ENCODE data around the gene CFAP100. TPM values are rescaled to one million over a fixed set of nuclear protein-coding genes. Genes with fewer than 3 reads are reported as not detected.

The CFAP100 gene
- total RNA-seq, 1 donor from 2014 or later, result not detected

DNA sequence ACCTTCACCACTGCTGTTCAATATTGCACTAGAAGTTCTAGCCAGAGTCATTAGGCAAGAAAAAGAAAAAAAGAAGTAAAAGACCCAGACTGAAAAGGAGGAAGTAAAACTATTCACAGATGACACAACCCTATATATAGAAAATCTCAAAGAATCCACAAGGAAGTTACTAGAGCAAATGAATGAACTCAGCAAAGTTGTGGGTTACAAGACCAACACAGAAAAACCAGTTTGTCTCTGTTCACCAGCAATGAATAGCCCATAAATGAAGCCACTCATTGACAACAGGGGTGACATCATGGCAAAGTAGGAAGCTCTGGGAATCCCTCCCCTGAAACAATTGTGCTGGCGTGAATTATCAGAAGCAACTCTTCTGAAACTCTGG lies 4.6 kb downstream of the CFAP100 start:
- no peak overlapping the region for H3K4me3 Mint-ChIP-seq (ENCODE audit: unreplicated experiment)
- no peak overlapping the region for H3K27ac Mint-ChIP-seq (ENCODE audit: unreplicated experiment)
- no peaks in the 10 kb centered on the region for H3K9me3 Mint-ChIP-seq (ENCODE audit: unreplicated experiment)
- H3K4me1 Mint-ChIP-seq (ENCODE audit: unreplicated experiment), result no peaks in the 10 kb centered on the region
- TF ChIP-seq, protein P1, sequence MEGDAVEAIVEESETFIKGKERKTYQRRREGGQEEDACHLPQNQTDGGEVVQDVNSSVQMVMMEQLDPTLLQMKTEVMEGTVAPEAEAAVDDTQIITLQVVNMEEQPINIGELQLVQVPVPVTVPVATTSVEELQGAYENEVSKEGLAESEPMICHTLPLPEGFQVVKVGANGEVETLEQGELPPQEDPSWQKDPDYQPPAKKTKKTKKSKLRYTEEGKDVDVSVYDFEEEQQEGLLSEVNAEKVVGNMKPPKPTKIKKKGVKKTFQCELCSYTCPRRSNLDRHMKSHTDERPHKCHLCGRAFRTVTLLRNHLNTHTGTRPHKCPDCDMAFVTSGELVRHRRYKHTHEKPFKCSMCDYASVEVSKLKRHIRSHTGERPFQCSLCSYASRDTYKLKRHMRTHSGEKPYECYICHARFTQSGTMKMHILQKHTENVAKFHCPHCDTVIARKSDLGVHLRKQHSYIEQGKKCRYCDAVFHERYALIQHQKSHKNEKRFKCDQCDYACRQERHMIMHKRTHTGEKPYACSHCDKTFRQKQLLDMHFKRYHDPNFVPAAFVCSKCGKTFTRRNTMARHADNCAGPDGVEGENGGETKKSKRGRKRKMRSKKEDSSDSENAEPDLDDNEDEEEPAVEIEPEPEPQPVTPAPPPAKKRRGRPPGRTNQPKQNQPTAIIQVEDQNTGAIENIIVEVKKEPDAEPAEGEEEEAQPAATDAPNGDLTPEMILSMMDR (IDR thresholded peaks at IDR 0.05; ENCODE audit: unreplicated experiment), result no peak
- H3K27me3 Mint-ChIP-seq (ENCODE audit: unreplicated experiment), result peaks cover 3% of the 10 kb centered on the region
- DNase-seq (ENCODE audit: low spot score), result no peak
- H3K36me3 Mint-ChIP-seq (ENCODE audit: low read depth, unreplicated experiment), result no peaks in the 10 kb centered on the region

DNA sequence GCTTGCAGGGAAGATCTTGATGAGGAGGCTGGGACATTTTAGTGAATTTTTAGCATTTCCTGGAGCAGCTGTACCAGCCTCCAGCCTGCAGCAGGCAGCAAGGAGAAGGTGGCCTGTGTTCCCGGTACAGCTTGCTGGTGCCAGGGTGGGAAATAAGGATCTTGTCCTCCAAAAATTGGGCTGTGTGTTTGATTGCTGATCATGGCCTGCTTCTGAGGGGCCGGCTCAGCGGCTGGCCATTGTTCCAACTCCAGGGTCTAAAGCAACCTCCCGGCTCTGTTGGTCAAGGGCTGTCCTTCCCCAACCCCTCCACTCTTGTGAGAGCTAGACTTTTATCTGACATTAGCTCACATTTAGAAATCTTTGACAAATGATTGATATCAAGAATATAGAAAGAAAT lies 5.0 kb downstream of the CFAP100 start:
- TF ChIP-seq, protein P1 (IDR thresholded peaks at IDR 0.05; ENCODE audit: unreplicated experiment), result no peak
- H3K36me3 Mint-ChIP-seq (ENCODE audit: low read depth, unreplicated experiment), result no peaks in the 10 kb centered on the region
- peaks cover 3% of the 10 kb centered on the region for H3K27me3 Mint-ChIP-seq (ENCODE audit: unreplicated experiment)
- no peak overlapping the region for H3K4me3 Mint-ChIP-seq (ENCODE audit: unreplicated experiment)
- no peak for DNase-seq (ENCODE audit: low spot score)
- H3K27ac Mint-ChIP-seq (ENCODE audit: unreplicated experiment), result no peak overlapping the region
- no peaks in the 10 kb centered on the region for H3K4me1 Mint-ChIP-seq (ENCODE audit: unreplicated experiment)
- no peaks in the 10 kb centered on the region for H3K9me3 Mint-ChIP-seq (ENCODE audit: unreplicated experiment)

DNA sequence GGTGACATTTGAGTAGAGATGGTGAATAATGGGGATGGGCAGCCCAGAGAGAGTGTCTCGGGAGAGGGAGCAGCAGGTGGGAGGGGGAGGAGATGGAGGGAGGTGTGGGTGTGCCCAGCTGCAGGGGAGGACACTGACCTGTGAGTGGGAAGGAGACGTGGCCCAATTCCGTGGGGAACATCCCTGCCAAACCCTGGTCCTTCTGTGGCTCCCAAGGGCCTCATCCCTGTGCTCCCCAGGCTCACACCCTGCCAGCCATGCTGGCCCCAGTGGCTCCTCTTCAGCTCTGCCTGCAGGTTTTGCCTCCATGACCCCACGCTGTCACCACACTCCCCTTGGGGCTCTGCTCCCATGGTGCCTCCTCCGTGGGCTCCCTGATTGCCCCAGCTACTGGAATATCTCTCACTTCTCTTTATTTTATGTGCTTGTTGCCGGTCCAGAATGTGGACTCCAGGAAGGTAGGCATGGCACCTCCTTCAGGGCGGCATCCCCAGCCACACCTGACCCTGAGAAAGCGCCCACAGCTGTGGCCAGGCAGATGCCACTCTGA lies 7.0 kb downstream of the CFAP100 start:
- H3K36me3 Mint-ChIP-seq (ENCODE audit: low read depth, unreplicated experiment), result no peaks in the 10 kb centered on the region
- peaks cover 3% of the 10 kb centered on the region for H3K27me3 Mint-ChIP-seq (ENCODE audit: unreplicated experiment)
- no peak for DNase-seq (ENCODE audit: low spot score)
- no peak overlapping the region for H3K4me3 Mint-ChIP-seq (ENCODE audit: unreplicated experiment)
- H3K9me3 Mint-ChIP-seq (ENCODE audit: unreplicated experiment), result no peaks in the 10 kb centered on the region
- H3K27ac Mint-ChIP-seq (ENCODE audit: unreplicated experiment), result no peak overlapping the region
- H3K4me1 Mint-ChIP-seq (ENCODE audit: unreplicated experiment), result no peaks in the 10 kb centered on the region
- TF ChIP-seq, protein P1 (IDR thresholded peaks at IDR 0.05; ENCODE audit: unreplicated experiment), result no peak

DNA sequence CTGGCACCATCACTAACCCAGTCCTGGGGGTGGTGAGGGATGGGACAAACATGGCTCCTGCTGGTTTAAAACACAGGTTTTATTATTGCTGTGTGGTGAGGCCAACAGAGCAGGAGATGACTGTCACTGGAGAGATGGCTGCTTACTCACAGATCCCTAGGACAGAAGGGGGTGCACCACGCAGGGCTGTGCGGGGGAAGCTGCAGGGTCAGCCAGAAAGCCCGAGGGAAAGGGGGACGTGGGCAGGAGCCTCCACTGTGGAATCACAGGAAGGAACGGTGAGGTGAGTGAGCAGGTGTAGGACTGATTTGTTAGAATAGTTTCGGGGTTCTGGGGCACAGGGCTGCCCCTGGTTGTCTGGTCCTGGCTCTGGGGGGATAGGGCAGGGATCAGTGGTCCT lies 7.5 kb downstream of the CFAP100 start:
- Mint-ChIP-seq H3K4me3 (ENCODE audit: unreplicated experiment) (no peak overlapping the region), H3K27ac (ENCODE audit: unreplicated experiment) (no peak overlapping the region), H3K4me1 (ENCODE audit: unreplicated experiment) (no peaks in the 10 kb centered on the region), H3K27me3 (ENCODE audit: unreplicated experiment) (peaks cover 1% of the 10 kb centered on the region), H3K36me3 (ENCODE audit: low read depth, unreplicated experiment) (no peaks in the 10 kb centered on the region), H3K9me3 (ENCODE audit: unreplicated experiment) (no peaks in the 10 kb centered on the region)
- no peak for DNase-seq (ENCODE audit: low spot score)
- TF ChIP-seq, protein P1 (IDR thresholded peaks at IDR 0.05; ENCODE audit: unreplicated experiment), result no peak

DNA sequence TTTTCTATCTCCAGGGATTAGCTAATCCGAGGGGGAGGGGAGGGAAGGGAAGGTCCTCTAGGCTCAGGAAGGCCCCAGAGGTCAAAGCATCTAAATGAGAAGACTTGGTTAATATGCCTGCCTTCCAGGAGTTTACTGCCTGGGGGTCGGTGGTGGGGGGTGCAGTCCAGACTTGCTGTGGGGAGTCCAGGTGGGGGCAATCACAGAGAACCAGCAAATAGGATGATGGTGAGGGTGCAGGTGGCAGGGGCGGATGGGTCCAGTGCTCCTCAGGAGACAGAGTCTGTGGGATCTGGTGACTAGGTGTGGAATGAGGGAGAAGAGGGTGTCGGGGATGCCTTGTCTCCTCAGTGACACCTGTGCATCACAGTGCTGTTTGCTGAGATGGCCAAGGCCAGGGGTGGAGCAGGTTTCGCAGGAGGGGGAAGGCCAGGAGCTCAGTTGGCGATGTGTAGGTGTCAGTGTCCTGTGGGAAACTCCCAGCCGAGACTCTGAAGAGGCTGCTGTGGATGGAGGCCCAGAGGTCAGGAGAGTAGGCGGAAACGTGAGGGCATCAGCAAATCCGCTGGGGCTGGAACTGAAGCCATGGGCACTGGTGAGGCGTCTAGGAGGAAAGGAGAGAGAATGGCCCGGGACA lies 8.1 kb downstream of the CFAP100 start:
- no peaks in the 10 kb centered on the region for H3K9me3 Mint-ChIP-seq (ENCODE audit: unreplicated experiment)
- TF ChIP-seq, protein P1 (IDR thresholded peaks at IDR 0.05; ENCODE audit: unreplicated experiment), result no peak
- H3K36me3 Mint-ChIP-seq (ENCODE audit: low read depth, unreplicated experiment), result no peaks in the 10 kb centered on the region
- no peaks in the 10 kb centered on the region for H3K4me1 Mint-ChIP-seq (ENCODE audit: unreplicated experiment)
- H3K27ac Mint-ChIP-seq (ENCODE audit: unreplicated experiment), result no peak overlapping the region
- no peak for DNase-seq (ENCODE audit: low spot score)
- H3K4me3 Mint-ChIP-seq (ENCODE audit: unreplicated experiment), result no peak overlapping the region
- H3K27me3 Mint-ChIP-seq (ENCODE audit: unreplicated experiment), result peaks cover 1% of the 10 kb centered on the region

Data from endothelial cell (in vitro differentiated cells).